HEK293 (cell line): ENCODE measurements around the gene HIGD1A.

Source experiments
- CTCF ChIA-PET: fragments of 350-600 bp; formaldehyde crosslinking; extraction: SDS; loops from one replicate; lab custom pipeline; 2021; ENCODE audit warnings: antibody characterized with exemption; lab: Yijun Ruan, JAX
- POLR2A ChIA-PET: fragments of 300-600 bp; formaldehyde crosslinking; extraction: SDS; loops from one replicate; lab custom pipeline; 2020; ENCODE audit warnings: antibody characterized with exemption, inconsistent platforms; lab: Yijun Ruan, JAX
- H3K27ac ChIP-seq: fragments of 200-500 bp; sonication (Bioruptor generic); 2 replicates; pipeline ENCODE4 v1.5.1; 2014; ENCODE audit warnings: low read depth, low read length, control low read depth, inconsistent platforms; ENCODE audit errors: extremely low read depth
- H3K36me3 ChIP-seq, 2 experiments: fragments of 200-500 bp in 1 of 2; sonication (Bioruptor generic) in 1 of 2; 1 replicate in 1 of 2; 2 replicates in 1 of 2; pipeline ENCODE4 v1.5.1; 2014 to 2017; ENCODE audit warnings: inconsistent platforms in 2 of 2, low read length in 2 of 2; ENCODE audit not compliant: control insufficient read depth in 2 of 2, insufficient read depth in 1 of 2
- H3K4me1 ChIP-seq: fragments of 200-500 bp; sonication (Bioruptor generic); 2 replicates; pipeline ENCODE4 v1.5.1; 2014; ENCODE audit warnings: mild to moderate bottlenecking, low read length, inconsistent platforms; ENCODE audit not compliant: control insufficient read depth, insufficient read depth
- H3K4me3 ChIP-seq: 2 replicates; pipeline ENCODE4 v1.5.1; 2011; ENCODE audit warnings: low read depth, mild to moderate bottlenecking, control low read depth, low read length, moderate library complexity
- H3K9me3 ChIP-seq: fragments of 200-500 bp; sonication (Bioruptor generic); 2 replicates; pipeline ENCODE4 v1.5.1; 2014; ENCODE audit warnings: low read depth, low read length, inconsistent platforms; ENCODE audit not compliant: control insufficient read depth, insufficient read depth
- FEZF1 ChIP-seq: fragments of 450-650 bp; formaldehyde crosslinking; IDR thresholded peaks from 2 replicates; pipeline ENCODE4 v1.5.1; 2016; ENCODE audit warnings: missing biosample characterization, missing genetic modification characterization
- HOXC10 ChIP-seq: sonication (generic); formaldehyde crosslinking; IDR thresholded peaks from 2 replicates; pipeline ENCODE4 v1.8.1; 2023; ENCODE audit warnings: mild to moderate bottlenecking, missing genetic modification reagents
- KLF16 ChIP-seq: fragments of 450-650 bp; formaldehyde crosslinking; IDR thresholded peaks from 2 replicates; pipeline ENCODE4 v1.5.1; 2017; ENCODE audit warnings: missing biosample characterization, missing genetic modification characterization
- SCRT1 ChIP-seq: fragments of 450-650 bp; formaldehyde crosslinking; IDR thresholded peaks from 2 replicates; pipeline ENCODE4 v1.5.1; 2016; ENCODE audit warnings: missing biosample characterization, missing genetic modification characterization, borderline replicate concordance
- YY2 ChIP-seq: fragments of 450-650 bp; formaldehyde crosslinking; IDR thresholded peaks from 2 replicates; pipeline ENCODE4 v1.5.1; 2016; ENCODE audit warnings: missing biosample characterization, missing genetic modification characterization
- ZBTB17 ChIP-seq: fragments of 450-650 bp; formaldehyde crosslinking; IDR thresholded peaks from 2 replicates; pipeline ENCODE4 v1.5.1; 2016; ENCODE audit warnings: missing biosample characterization, missing genetic modification characterization
- ZFP41 ChIP-seq: fragments of 450-650 bp; formaldehyde crosslinking; IDR thresholded peaks from 2 replicates; pipeline ENCODE4 v1.5.1; 2016; ENCODE audit warnings: missing biosample characterization, missing genetic modification characterization, borderline replicate concordance
- ZNF132 ChIP-seq: fragments of 450-650 bp; formaldehyde crosslinking; IDR thresholded peaks from 2 replicates; pipeline ENCODE4 v1.5.1; 2017; ENCODE audit warnings: missing biosample characterization, missing genetic modification characterization, borderline replicate concordance
- ZNF202 ChIP-seq: fragments of 450-650 bp; formaldehyde crosslinking; IDR thresholded peaks from 2 replicates; pipeline ENCODE4 v1.5.1; 2016; ENCODE audit warnings: missing biosample characterization, missing genetic modification characterization, borderline replicate concordance
- ZNF221 ChIP-seq: fragments of 450-650 bp; formaldehyde crosslinking; IDR thresholded peaks from 2 replicates; pipeline ENCODE4 v1.5.1; 2017; ENCODE audit warnings: missing biosample characterization, missing genetic modification characterization, borderline replicate concordance
- ZNF239 ChIP-seq: fragments of 450-650 bp; formaldehyde crosslinking; IDR thresholded peaks from 2 replicates; pipeline ENCODE4 v1.5.1; 2016; ENCODE audit warnings: missing biosample characterization, missing genetic modification characterization
- ZNF280C ChIP-seq: fragments of 450-650 bp; formaldehyde crosslinking; IDR thresholded peaks from 2 replicates; pipeline ENCODE4 v1.5.1; 2016; ENCODE audit warnings: missing biosample characterization, missing genetic modification characterization
- ZNF324 ChIP-seq: fragments of 450-650 bp; formaldehyde crosslinking; IDR thresholded peaks from 2 replicates; pipeline ENCODE4 v1.5.1; 2016; ENCODE audit warnings: missing biosample characterization, missing genetic modification characterization
- ZNF354C ChIP-seq: fragments of 450-650 bp; formaldehyde crosslinking; IDR thresholded peaks from 2 replicates; pipeline ENCODE4 v1.5.1; 2016; ENCODE audit warnings: missing biosample characterization, missing genetic modification characterization, low read depth, borderline replicate concordance
- ZNF366 ChIP-seq: fragments of 450-650 bp; formaldehyde crosslinking; conservative IDR thresholded peaks from 2 replicates; pipeline ENCODE4 v1.5.1; 2016; ENCODE audit warnings: missing biosample characterization, missing genetic modification characterization
- ZNF391 ChIP-seq: fragments of 450-650 bp; formaldehyde crosslinking; IDR thresholded peaks from 2 replicates; pipeline ENCODE4 v1.5.1; 2016; ENCODE audit warnings: low read depth, missing biosample characterization, missing genetic modification characterization, borderline replicate concordance
- ZNF394 ChIP-seq: fragments of 450-650 bp; formaldehyde crosslinking; IDR thresholded peaks from 2 replicates; pipeline ENCODE4 v1.5.1; 2016; ENCODE audit warnings: missing biosample characterization, missing genetic modification characterization, mild to moderate bottlenecking, moderate library complexity, borderline replicate concordance
- ZNF423 ChIP-seq: fragments of 450-650 bp; formaldehyde crosslinking; IDR thresholded peaks from 2 replicates; pipeline ENCODE4 v1.5.1; 2016; ENCODE audit warnings: missing biosample characterization, missing genetic modification characterization
- ZNF530 ChIP-seq: fragments of 450-650 bp; formaldehyde crosslinking; IDR thresholded peaks from 2 replicates; pipeline ENCODE4 v1.5.1; 2016; ENCODE audit warnings: low read depth, missing biosample characterization, missing genetic modification characterization
- ZNF629 ChIP-seq: fragments of 450-650 bp; formaldehyde crosslinking; IDR thresholded peaks from 2 replicates; pipeline ENCODE4 v1.5.1; 2017; ENCODE audit warnings: missing biosample characterization, missing genetic modification characterization
- ZNF670 ChIP-seq: fragments of 450-650 bp; formaldehyde crosslinking; IDR thresholded peaks from 2 replicates; pipeline ENCODE4 v1.5.1; 2016; ENCODE audit warnings: missing biosample characterization, missing genetic modification characterization, low read depth
- ZNF768 ChIP-seq: fragments of 450-650 bp; formaldehyde crosslinking; IDR thresholded peaks from 2 replicates; pipeline ENCODE4 v1.5.1; 2018; ENCODE audit warnings: missing biosample characterization, mild to moderate bottlenecking, missing genetic modification characterization
- TF ChIP-seq, protein P1 (sequence below): fragments of 450-650 bp; formaldehyde crosslinking; IDR thresholded peaks from 2 replicates; pipeline ENCODE4 v1.5.1; 2017; ENCODE audit warnings: missing biosample characterization, missing genetic modification characterization
- TF ChIP-seq, protein P2 (sequence below): fragments of 450-650 bp; formaldehyde crosslinking; IDR thresholded peaks from 2 replicates; pipeline ENCODE4 v1.5.1; 2017; ENCODE audit warnings: missing biosample characterization, missing genetic modification characterization

HIGD1A gene

GRCh38 chr3:42839616-42840015, 35.3 kb upstream of the HIGD1A start (continued):
- TF ChIP-seq ZNF221 (tag by site-specific recombination) = no peak
- TF ChIP-seq YY2 (tag by site-specific recombination) = no peak
- no peak for TF ChIP-seq ZNF239 (tag by site-specific recombination)
- TF ChIP-seq, protein P1, sequence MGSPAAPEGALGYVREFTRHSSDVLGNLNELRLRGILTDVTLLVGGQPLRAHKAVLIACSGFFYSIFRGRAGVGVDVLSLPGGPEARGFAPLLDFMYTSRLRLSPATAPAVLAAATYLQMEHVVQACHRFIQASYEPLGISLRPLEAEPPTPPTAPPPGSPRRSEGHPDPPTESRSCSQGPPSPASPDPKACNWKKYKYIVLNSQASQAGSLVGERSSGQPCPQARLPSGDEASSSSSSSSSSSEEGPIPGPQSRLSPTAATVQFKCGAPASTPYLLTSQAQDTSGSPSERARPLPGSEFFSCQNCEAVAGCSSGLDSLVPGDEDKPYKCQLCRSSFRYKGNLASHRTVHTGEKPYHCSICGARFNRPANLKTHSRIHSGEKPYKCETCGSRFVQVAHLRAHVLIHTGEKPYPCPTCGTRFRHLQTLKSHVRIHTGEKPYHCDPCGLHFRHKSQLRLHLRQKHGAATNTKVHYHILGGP (tag by site-specific recombination) = no peak
- no peak for TF ChIP-seq ZNF324

- ChIA-PET POLR2A (no interaction called here), CTCF (interaction anchor here (0.6 to 3.6 kb wide), 12 partner anchors 8 to 267 kb away, joined by 3 to 48 read pairs (median 4); no protein-coding TSS in a partner anchor)
- H3K4me3 ChIP-seq = no peak overlapping the region
- no peak overlapping the region for H3K27ac ChIP-seq
- no peaks in the 10 kb centered on the region for H3K9me3 ChIP-seq
- TF ChIP-seq, protein P1 (tag by site-specific recombination) = no peak
- no peak for TF ChIP-seq ZNF670 (tag by site-specific recombination)
- no peak for TF ChIP-seq ZNF280C
- TF ChIP-seq ZNF202 (tag by site-specific recombination) = no peak
- TF ChIP-seq SCRT1 (tag by site-specific recombination) = no peak
- TF ChIP-seq ZNF391 (tag by site-specific recombination) = no peak
- TF ChIP-seq KLF16 (tag by site-specific recombination) = no peak
- no peaks in the 10 kb centered on the region for H3K4me1 ChIP-seq
- H3K36me3 ChIP-seq = no peaks in the 10 kb centered on the region
Measured at GRCh38 chr3:42838571-42838970, 34.3 kb upstream of the HIGD1A start.

DNA sequence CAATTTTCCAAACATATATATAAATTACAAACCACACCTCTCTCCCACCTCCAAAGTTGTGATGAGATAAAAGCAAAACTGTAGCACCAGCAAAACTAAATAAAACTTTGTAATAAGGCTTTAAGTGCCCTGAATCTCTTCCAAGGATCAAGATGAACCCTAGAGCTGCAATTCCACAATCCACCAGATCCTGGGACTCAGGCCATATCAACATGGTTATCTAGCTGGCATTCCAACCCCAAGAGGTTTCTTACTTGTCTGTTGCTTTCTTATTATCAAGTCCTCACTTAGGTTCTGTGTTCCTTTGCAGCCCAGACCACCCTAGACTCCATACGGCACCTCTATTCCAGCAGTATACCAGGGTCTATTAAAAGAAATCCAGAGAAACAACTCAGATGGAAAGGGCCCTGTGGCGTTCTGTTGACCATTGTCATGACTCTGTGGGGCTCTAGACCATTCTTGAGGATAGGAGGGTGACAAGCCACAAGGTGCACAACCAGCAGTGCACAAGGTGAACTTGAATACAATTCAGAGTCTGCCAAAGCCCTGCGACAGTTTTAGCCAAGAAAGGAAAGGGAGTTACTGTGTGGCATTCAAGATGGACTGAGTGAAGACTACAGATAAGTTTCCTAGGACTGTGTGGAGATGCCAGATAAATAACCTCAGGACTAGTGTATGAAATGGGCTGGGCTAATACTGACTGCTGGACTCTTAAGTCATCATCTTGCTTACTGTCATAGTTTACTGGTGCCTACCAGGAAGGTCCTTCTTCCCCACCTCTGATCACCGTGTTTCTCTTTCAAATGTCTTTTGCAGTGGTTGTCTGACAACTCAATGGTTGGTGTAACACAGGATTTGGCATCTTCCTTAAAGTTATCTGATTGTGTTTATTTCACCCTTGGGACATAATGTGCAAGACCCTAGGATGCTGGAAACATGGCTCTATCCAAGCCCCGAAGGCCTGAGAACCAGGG, 32.1 kb upstream of the HIGD1A start:
- H3K4me1 ChIP-seq = no peaks in the 10 kb centered on the region
- ChIA-PET CTCF (interaction anchor here (1.0 kb wide), 1 partner anchor 56 kb away, joined by 3 read pairs; no protein-coding TSS in a partner anchor), POLR2A (no interaction called here)
- H3K4me3 ChIP-seq = no peak overlapping the region
- TF ChIP-seq ZNF768 = no peak
- no peak for TF ChIP-seq ZNF366 (tag by site-specific recombination)
- TF ChIP-seq ZBTB17 = no peak
- no peak for TF ChIP-seq ZNF629 (tag by site-specific recombination)
- TF ChIP-seq ZNF391 (tag by site-specific recombination) = no peak
- no peak for TF ChIP-seq ZNF394 (tag by site-specific recombination)
- no peak for TF ChIP-seq HOXC10 (CRISPR knock-in tag)
- TF ChIP-seq, protein P2, sequence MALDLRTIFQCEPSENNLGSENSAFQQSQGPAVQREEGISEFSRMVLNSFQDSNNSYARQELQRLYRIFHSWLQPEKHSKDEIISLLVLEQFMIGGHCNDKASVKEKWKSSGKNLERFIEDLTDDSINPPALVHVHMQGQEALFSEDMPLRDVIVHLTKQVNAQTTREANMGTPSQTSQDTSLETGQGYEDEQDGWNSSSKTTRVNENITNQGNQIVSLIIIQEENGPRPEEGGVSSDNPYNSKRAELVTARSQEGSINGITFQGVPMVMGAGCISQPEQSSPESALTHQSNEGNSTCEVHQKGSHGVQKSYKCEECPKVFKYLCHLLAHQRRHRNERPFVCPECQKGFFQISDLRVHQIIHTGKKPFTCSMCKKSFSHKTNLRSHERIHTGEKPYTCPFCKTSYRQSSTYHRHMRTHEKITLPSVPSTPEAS (tag by site-specific recombination) = no peak
- TF ChIP-seq ZFP41 (tag by site-specific recombination) = no peak
- no peak for TF ChIP-seq ZNF423 (tag by site-specific recombination)
- no peak for TF ChIP-seq ZNF221 (tag by site-specific recombination)
- no peak for TF ChIP-seq FEZF1 (tag by site-specific recombination)
- TF ChIP-seq ZNF354C (tag by site-specific recombination) = no peak
- no peak for TF ChIP-seq ZNF324
- no peak for TF ChIP-seq ZNF132 (tag by site-specific recombination)
- no peak for TF ChIP-seq ZNF530 (tag by site-specific recombination)
- H3K9me3 ChIP-seq = no peaks in the 10 kb centered on the region
- H3K27ac ChIP-seq = no peak overlapping the region
- no peaks in the 10 kb centered on the region for H3K36me3 ChIP-seq
